HL-60 (cell line): ENCODE measurements around the gene PRKCG.

Experiments
- CTCF ChIP-seq: IDR thresholded peaks from one replicate; pipeline ENCODE4 v1.5.1; 2011; ENCODE audit warnings: low read length, control low read depth, inconsistent platforms; ENCODE audit not compliant: insufficient read depth
- POLR2AphosphoS5 ChIP-seq: IDR thresholded peaks from 2 replicates; pipeline ENCODE4 v1.6.1; 2012; ENCODE audit warnings: low read depth

DNA sequence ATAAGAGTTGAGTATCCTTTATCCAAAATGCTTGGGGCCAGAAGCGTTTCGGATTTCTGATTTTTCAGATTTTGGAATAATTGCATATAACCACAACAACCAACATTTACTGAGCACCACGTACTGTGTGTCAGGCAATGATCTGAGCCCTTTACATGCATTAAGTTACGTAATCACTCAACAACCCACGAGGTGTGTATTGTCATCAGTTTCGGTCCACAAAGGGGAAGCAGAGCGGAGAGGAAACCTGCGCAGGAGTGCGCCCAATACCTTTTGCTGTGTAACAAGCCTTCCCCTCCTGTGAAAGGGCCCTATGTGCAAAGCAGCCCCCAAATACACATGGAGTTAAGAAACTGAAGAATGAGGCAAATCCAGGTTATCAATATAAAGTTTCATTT, 37.1 kb upstream of the PRKCG start:
- TF ChIP-seq CTCF: no peak
- TF ChIP-seq POLR2AphosphoS5: no peak
